Measurements from ENCODE around the gene PODXL2. TPM values are rescaled to one million over a fixed set of nuclear protein-coding genes. Genes with fewer than 3 reads are reported as not detected.
A peak's percentile ranks its signal among the peaks of the same experiment; 100 is the strongest.

PODXL2 gene
- total and polyA plus RNA-seq, 2 of the 8 experiments (the other 6 are each of a cell fraction or from before 2014, with no cell fraction given) = 27.6 to 31.6 TPM

DNA sequence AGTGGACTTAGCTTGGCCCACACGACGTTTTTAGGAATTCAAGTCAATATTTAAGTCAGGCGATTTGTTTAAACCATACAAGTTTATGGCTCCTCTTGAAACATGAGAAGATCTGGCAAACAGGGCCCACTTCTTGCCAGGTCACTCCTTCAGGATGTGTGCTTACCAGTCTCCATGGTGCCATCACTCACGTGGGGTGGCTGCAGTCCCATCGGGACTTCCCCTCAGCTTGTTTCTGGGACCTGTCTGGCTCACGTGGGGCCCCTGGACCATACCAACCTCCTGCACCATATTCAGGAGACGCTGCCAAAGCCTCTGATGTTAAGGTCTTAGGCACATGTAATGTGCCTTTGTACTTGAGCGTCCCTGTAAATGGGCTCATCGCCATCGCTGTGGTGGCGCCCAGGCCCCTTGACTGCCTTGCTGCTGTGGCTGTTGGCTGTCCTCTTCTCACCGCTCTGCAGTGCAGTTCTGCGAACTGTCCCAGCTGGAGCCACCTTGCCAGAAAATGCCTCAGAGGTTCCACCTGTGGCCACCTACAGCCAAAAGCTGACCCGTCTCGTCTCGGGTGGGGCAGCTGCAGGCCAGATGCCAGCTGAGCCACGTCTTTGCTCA lies 21.9 kb upstream of the PODXL2 start:
- H2BK120ac ChIP-seq (replicated peaks; ENCODE audit: low read depth, low read length) = no peak overlapping the region
- no peak overlapping the region for H4K8ac ChIP-seq (ENCODE audit: extremely low read depth, insufficient read depth, low read length)
- no peak overlapping the region for H2BK12ac ChIP-seq (ENCODE audit: low read depth, low read length)
- no peak overlapping the region for H3K14ac ChIP-seq (ENCODE audit: insufficient read length)
- 98% methylated on average over 17 of the region's 17 CpGs; no CpG with 5 or more reads in 1 of the 2 experiments for WGBS, 2 experiments (ENCODE audit: extremely low coverage in 1 of 2, insufficient coverage in 1 of 2, insufficient read length in 1 of 2, insufficient replicate concordance in 2 of 2, low coverage in 1 of 2, low lambda C conversion rate in 2 of 2, missing lambda C conversion rate in 1 of 2)
- no peaks in the 10 kb centered on the region; a peak in 1 of 7 replicates for H3K4me1 ChIP-seq (replicated peaks in 1 of 4; ENCODE audit: control insufficient read depth in 3 of 4, insufficient read depth in 4 of 4, low read length in 3 of 4)
- H3K4ac ChIP-seq (replicated peaks; ENCODE audit: insufficient read length, low read depth, low read length) = no peak overlapping the region
- H4K5ac ChIP-seq (ENCODE audit: insufficient read length, low read depth, low read length) = no peak overlapping the region
- no peak overlapping the region for H3K27ac ChIP-seq (ENCODE audit: low read depth, low read length)
- no peak overlapping the region for H4K91ac ChIP-seq (replicated peaks; ENCODE audit: insufficient read length, low read length)
- H3K23me2 ChIP-seq (ENCODE audit: low read depth, low read length) = no peaks in the 10 kb centered on the region
- ChIA-PET POLR2A (ENCODE audit: partially characterized antibody) (interaction anchor here (1.2 to 12.5 kb wide), 10 partner anchors 8 to 65 kb away, joined by 3 to 182 read pairs (median 5); partner anchors contain the start of genes MCM2 and TPRA1), CTCF (ENCODE audit: partially characterized antibody) (interaction anchor here (1.1 to 4.8 kb wide), 5 partner anchors 9 to 46 kb away, joined by 3 to 21 read pairs (median 4); partner anchors contain the start of gene MCM2)
- H2BK5ac ChIP-seq (ENCODE audit: low read depth, low read length) = no peak overlapping the region
- peaks cover 0 to 28% of the 10 kb centered on the region in 2 experiments for H3K79me2 ChIP-seq (ENCODE audit: control insufficient read depth in 1 of 2, insufficient read depth in 2 of 2, low read length in 2 of 2)
- TF ChIP-seq POLR2AphosphoS5 (IDR thresholded peaks at IDR 0.05; ENCODE audit: low read depth, low read length) = 0 out of 2 replicates have a peak, but pooled peaks have one; percentile 32
- TF ChIP-seq CTBP2 (IDR thresholded peaks at IDR 0.05; ENCODE audit: borderline replicate concordance, insufficient read depth, insufficient read length, low read length) = no peak
- H3K4me2 ChIP-seq (ENCODE audit: insufficient read depth in 1 of 2, low read depth in 2 of 2, low read length in 2 of 2) = no peak overlapping the region
- H3K79me1 ChIP-seq (ENCODE audit: low read depth, low read length) = peaks cover 13% of the 10 kb centered on the region
- peaks cover 18 to 42% of the 10 kb centered on the region in 2 experiments for H4K20me1 ChIP-seq (replicated peaks in 1 of 2; ENCODE audit: control insufficient read depth in 1 of 2, insufficient read depth in 2 of 2, low read length in 2 of 2)
- FAIRE-seq (no peak), DNase-seq (ENCODE audit: low read depth in 1 of 2, low spot score in 2 of 2) (no peak)
- H3K4me3 ChIP-seq (ENCODE audit: extremely low read depth in 1 of 4, insufficient read depth in 2 of 4, low read depth in 3 of 4, low read length in 4 of 4) = no peak overlapping the region
- no peak overlapping the region for H2BK20ac ChIP-seq (ENCODE audit: low read length)
- no peak overlapping the region for H3K56ac ChIP-seq (replicated peaks; ENCODE audit: insufficient read length, low read depth, low read length)
- H3K9me3 ChIP-seq (ENCODE audit: insufficient read depth in 2 of 2, low read depth in 1 of 2, low read length in 1 of 2) = no peaks in the 10 kb centered on the region
- no peak overlapping the region for H2BK15ac ChIP-seq (ENCODE audit: low read length)
- H3K27me3 ChIP-seq (replicated peaks in 1 of 4; ENCODE audit: control insufficient read depth in 3 of 4, extremely low read depth in 1 of 4, insufficient read depth in 3 of 4, low read length in 3 of 4) = no peaks in the 10 kb centered on the region
- no peak overlapping the region for H3K18ac ChIP-seq (ENCODE audit: extremely low read depth, low read length)
- no peak overlapping the region for H3K23ac ChIP-seq (ENCODE audit: insufficient read length)
- no peak overlapping the region for H3K9ac ChIP-seq (replicated peaks in 1 of 4; ENCODE audit: extremely low read depth in 1 of 4, low read depth in 3 of 4, low read length in 3 of 4)
- H3K36me3 ChIP-seq (ENCODE audit: control insufficient read depth in 2 of 4, insufficient read depth in 4 of 4, low read length in 3 of 4) = peaks cover 65 to 93% (median 84%) of the 10 kb centered on the region in 4 experiments
- no peak overlapping the region for H2AK5ac ChIP-seq (ENCODE audit: low read depth, low read length)
- H2AFZ ChIP-seq (ENCODE audit: low read length) = no peak overlapping the region

All from H1 (cell line).